ENCODE results near the gene PACRGL. TPM values are rescaled to one million over a fixed set of nuclear protein-coding genes. Genes with fewer than 3 reads are reported as not detected.

Gene PACRGL
- total and polyA plus RNA-seq, 8 donors = 3.7 to 10.4 (median 6.6) TPM

- DNase-seq = no peak
- no peak overlapping the region for H3K4me3 ChIP-seq
- no peaks in the 10 kb centered on the region for H3K9me3 ChIP-seq
- no peak for ATAC-seq
- intact Hi-C loops (cut with DNase I) = no loop called here
- H3K36me3 ChIP-seq = no peaks in the 10 kb centered on the region
- H3K4me1 ChIP-seq = no peaks in the 10 kb centered on the region
- no peak for FAIRE-seq
- TF ChIP-seq, protein P1, sequence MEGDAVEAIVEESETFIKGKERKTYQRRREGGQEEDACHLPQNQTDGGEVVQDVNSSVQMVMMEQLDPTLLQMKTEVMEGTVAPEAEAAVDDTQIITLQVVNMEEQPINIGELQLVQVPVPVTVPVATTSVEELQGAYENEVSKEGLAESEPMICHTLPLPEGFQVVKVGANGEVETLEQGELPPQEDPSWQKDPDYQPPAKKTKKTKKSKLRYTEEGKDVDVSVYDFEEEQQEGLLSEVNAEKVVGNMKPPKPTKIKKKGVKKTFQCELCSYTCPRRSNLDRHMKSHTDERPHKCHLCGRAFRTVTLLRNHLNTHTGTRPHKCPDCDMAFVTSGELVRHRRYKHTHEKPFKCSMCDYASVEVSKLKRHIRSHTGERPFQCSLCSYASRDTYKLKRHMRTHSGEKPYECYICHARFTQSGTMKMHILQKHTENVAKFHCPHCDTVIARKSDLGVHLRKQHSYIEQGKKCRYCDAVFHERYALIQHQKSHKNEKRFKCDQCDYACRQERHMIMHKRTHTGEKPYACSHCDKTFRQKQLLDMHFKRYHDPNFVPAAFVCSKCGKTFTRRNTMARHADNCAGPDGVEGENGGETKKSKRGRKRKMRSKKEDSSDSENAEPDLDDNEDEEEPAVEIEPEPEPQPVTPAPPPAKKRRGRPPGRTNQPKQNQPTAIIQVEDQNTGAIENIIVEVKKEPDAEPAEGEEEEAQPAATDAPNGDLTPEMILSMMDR (IDR thresholded peaks at IDR 0.05) = no peak
- H3K27ac ChIP-seq = no peak overlapping the region
- H3K27me3 ChIP-seq = no peaks in the 10 kb centered on the region
Observed at GRCh38 chr4:20761382-20761781, 61.1 kb downstream of the PACRGL start.

DNA sequence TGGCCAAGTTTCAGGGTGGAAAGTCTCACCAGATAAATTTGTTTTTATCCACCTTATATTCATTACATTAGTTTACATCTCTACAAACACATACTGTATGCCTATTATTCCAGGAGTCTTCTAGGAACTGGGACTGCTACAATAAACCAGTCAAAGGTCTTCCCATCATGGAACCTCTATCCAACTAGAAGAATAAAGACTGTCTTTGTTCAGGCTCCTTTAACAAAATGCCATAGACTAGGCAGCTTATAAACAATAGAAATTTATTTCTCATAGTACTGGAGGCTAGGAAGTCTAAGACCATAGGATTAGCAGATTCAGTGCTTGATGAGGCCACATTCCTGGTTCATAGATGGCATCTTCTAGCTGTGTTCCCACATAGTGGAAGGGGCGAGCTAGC is 61.6 kb downstream of the PACRGL start:
- no peaks in the 10 kb centered on the region for H3K9me3 ChIP-seq
- DNase-seq (no peak), ATAC-seq (no peak), FAIRE-seq (no peak)
- WGBS, 2 donors = 82 to 96% methylated on average over 1 of the region's 1 CpG
- H3K4me3 ChIP-seq = no peak overlapping the region
- no peaks in the 10 kb centered on the region for H3K36me3 ChIP-seq
- H3K27ac ChIP-seq = no peak overlapping the region
- H3K4me1 ChIP-seq = no peaks in the 10 kb centered on the region
- H3K27me3 ChIP-seq = no peaks in the 10 kb centered on the region
- intact Hi-C loops (cut with DNase I) = no loop called here
- TF ChIP-seq, protein P1 (IDR thresholded peaks at IDR 0.05) = no peak

GRCh38 chr4:20764366-20764992 is 64.2 kb downstream of the PACRGL start:
- 79 to 85% methylated on average over 13 of the region's 13 CpGs for WGBS, 2 donors
- H3K4me3 ChIP-seq = no peak overlapping the region
- TF ChIP-seq, protein P1 (IDR thresholded peaks at IDR 0.05) = no peak
- no peaks in the 10 kb centered on the region for H3K36me3 ChIP-seq
- no peaks in the 10 kb centered on the region for H3K9me3 ChIP-seq
- DNase-seq (no peak), ATAC-seq (no peak), FAIRE-seq (no peak)
- no peaks in the 10 kb centered on the region for H3K27me3 ChIP-seq
- intact Hi-C loops (cut with DNase I) = no loop called here
- no peaks in the 10 kb centered on the region for H3K4me1 ChIP-seq
- H3K27ac ChIP-seq = no peak overlapping the region

GRCh38 chr4:20773144-20773997 is 73.1 kb downstream of the PACRGL start:
- Histone ChIP-seq H3K27ac (no peak overlapping the region), H3K36me3 (no peaks in the 10 kb centered on the region), H3K4me3 (no peak overlapping the region), H3K27me3 (no peaks in the 10 kb centered on the region), H3K4me1 (no peaks in the 10 kb centered on the region), H3K9me3 (no peaks in the 10 kb centered on the region)
- FAIRE-seq (no peak), DNase-seq (peak in 5 of 6 donors; percentile 14 to 55 (median 22)), ATAC-seq (peak; percentile 68 to 90 (median 87))
- WGBS, 2 donors = 22 to 26% methylated on average over 14 of the region's 14 CpGs
- intact Hi-C loops (cut with DNase I) = loop anchor here in 2 of 3 donors (5.0 to 10.0 kb wide), 4 partner anchors 361 to 991 kb away; no protein-coding TSS in a partner anchor
- TF ChIP-seq, protein P1 (IDR thresholded peaks at IDR 0.05) = peak; percentile 40 to 63 (median 47)

All from pancreas (tissue), 10 donors.